ENCODE measurements around the gene TXNDC17.
"Not testable (repeated sequence)": the region's sequence is repeated elsewhere in the genome, so short reads cannot be mapped to it uniquely, and the experiment has no call there.

TXNDC17 gene

DNA sequence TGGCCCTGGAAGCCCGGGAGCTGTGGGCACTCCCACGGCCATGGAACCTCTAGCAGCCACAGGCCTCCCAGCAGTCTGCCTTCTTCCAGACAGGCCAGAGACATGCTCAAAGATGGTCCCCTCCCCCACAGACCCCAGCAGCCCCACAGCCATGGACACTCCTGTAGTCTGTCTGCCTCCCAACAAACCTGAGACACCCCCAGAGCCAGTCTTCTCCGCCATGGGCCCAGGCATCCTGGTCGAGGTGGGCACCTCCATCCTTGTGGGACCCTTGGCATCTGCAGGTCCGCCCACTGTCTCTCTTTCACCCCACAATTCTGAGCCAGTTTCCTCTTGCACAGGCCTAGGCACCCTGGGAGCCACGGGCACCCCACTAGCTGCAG lies 3.4 kb upstream of the TXNDC17 start:
- no peak for DNase-seq

DNA sequence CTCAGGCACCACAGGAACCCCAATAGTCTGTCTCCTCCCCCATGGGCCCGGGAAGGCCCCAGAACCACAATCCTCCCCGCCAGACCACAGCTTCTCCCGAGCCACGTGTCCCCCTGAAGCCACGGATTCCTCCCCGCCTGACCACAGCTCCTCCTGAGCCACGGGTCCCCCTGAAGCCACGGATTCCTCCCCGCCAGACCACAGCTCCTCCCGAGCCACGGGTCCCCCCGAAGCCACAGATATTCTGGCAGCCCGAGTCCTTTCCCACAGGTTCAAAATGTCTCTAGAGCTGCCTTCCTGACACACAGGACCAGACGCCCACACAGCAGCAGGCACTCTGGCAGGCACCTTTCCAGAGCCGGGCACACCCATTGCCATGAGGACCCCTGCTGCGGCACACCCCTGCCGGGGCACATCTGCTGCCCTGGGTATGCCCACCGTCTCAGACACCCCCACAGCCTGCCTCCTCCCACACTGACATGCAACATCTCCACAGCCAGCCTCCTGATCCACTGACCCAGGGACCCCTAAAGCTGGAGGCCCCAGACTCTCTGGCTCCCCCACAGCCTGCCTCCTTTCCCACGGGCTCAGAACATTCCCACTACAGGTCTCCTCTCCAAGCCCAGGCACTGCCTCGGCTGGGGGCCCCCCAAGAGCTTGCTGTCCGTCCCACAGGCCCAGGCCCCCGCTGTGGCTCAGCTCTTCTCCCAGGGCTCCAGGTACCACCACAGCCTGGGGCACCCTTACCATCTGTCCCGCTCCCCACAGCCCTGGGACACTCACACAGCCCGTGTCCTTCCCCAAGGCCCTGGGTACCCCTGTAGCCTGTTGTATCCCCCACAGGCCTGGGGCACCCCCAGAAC lies 2.6 kb upstream of the TXNDC17 start:
- no peak for DNase-seq

DNA sequence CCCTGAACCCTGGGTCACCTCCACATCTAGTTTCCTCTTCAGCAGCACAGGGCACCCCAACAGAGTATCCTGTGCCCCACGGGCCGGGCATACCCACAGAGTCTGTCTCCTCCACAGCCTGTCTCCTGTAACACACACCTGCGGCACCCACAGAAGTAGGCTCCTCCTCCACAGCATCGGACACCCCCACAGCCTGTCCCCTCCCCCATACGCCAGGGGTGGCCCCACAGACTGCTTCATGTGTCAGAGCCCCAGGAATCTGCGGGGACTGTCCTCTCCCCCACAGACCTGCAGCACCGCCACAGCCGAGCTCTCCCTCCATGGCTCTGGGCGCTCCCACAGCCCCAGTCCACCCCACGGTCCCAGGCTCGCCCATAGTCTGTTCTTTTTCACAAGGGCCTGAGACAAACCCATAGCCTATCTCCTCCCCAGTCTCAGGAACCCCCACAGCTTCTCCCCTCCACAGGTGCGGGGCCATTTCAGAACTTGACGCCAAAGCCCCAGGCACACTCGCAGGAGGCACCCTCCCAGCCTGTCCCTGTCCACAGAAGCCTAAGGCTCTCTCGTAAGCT lies 1.8 kb upstream of the TXNDC17 start:
- DNase-seq = no peak

GRCh38 chr17:6639586-6640535 lies 999 bp upstream of the TXNDC17 start:
- DNase-seq = no peak

GRCh38 chr17:6641247-6641863 lies 495 bp downstream of the TXNDC17 start:
- no peak for DNase-seq

DNA sequence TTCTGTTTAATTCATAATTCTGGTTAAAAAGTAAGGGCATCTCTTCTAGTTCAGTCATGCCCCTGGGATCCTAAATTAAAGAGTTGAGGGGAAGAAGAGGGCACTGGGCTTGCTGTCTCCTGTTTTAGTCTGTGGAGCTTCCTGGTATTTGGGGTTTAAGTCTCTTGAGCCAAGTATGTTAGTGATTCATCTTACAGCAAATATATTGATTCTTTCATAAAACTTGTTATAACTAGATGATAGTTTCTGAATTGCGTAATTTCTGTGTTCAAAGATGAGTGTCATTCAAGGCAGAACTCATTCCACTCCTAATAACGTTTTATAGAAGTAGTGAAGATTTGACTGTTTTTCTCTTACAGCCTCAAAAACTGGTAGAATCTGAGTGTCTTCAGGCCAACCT lies 1.7 kb downstream of the TXNDC17 start:
- DNase-seq = no peak

DNA sequence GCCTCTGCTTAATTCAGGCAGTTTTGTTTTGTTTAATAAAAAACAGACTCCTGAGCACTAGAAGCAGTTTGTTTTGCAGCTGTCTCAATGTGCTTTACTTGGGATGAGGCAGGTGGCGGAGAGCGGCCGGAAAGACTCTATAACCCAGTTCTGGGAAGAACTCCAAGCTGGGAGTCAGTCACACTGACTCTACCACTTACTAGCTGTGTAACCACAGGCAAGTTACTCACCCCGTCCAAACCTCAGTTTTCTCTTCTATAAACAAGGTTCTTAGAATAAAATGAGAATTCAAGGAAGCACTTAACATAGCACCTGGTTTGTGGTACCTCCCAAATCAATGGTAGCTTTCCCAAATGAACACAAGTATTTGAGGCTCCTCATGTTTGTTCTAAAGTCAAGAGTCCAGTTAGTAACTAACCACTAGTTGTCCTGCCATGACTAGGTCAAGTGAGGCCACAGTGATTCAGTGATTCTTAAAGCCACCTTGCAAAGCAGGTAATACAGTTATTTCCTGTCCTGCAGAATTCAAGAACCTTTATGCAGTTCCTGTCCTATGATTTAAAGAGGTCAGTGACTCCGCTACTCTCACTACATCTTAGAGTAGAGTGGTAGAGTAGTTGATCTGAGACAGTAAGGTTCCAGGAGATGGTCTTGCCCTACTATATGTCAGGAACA lies 2.7 kb downstream of the TXNDC17 start:
- DNase-seq = no peak

DNA sequence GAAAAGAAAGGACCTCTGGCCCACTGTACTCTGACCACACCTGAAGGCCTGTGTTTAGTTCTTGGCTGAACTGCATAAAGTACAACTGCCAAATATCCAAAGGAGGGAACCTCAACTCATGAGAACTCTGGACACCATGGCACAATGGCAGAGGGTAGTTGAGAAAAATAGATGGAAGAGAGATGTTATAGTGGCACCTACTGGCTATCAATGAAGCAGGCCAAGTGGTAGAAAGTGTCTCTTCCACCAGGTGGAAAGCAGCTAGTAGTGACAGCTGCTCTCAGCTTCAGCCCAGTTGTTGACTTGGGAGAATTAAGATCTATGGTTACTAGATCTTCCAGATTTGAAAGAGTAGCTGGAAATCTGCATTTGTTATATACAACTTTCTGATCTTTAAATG lies 7.3 kb downstream of the TXNDC17 start:
- no peak for DNase-seq

DNA sequence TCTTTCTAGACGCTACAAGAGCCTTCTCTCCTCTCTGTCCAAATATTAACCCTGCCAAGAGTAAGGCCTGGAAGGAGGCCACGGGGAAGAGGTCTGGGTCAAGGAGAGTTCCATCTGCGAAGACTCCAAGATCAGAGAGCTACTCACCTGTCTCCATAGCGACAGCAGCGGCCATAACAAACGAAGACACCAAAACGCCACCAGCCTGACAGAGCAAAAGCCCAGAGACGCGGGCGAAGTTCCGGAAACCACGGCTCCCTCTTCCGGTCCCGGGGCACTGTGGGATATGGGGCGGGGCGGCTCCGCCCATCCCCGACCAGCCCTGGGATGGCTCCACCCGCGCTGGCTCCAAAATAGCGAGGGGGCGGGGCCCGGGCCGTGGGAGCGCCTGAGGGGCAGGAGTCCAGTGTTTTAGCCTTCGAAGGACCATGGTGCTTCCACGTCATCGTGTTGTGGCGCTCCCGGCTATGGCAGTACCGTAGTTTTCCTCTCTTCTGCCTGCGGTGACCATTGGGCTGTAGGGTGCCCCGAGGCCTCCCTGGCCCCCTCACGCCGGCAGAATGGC lies 10.6 kb downstream of the TXNDC17 start, which contains the start of the genes C17orf100 and MED31:
Gene C17orf100 (plus strand): TSS at position 409 of the 565 bp plus-strand sequence. CDS start 152 bp downstream, at position 561.
Gene MED31 (minus strand): TSS at position 252 of the 565 bp plus-strand sequence. CDS start 77 bp downstream, at position 175.
- DNase-seq = peak; percentile 87

- DNase-seq = peak; percentile 27
These were observed 11.1 kb downstream of the TXNDC17 start for GRCh38 chr17:6651919-6652452.

GRCh38 chr17:6654841-6655731 lies 14.2 kb downstream of the TXNDC17 start:
- peak; percentile 24 for DNase-seq

DNA sequence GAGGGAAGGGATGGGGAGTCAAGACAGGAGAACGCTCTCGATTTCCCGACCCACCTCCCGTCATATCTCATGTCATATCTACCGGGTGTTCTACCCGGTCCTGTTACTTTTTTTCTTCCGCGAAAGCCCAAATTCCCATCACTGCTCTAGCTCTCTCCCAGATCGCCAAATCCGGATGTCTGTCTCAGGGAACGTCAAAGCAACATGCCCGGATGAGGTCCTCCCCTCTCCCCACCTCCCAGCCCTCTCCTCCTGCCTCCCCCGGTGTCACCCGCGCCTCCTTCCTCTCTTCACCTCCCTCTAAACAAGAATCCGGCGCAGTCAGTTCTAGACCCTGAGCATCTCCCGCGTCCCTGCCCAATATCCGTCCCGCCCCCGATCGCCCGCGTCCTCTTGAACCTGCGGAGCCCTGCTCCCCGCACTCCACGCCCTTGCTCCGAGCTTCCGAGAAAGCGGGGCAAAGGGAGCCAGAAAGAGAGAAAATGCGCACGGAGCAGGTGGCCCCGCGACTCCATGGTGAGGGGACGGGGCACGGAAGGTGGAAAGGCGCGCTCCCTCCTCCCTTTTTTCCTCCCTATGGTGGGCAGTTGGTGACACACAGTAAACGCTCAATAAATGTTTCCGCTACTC lies 15.0 kb downstream of the TXNDC17 start:
- DNase-seq = not testable (repeated sequence)

GRCh38 chr17:6656797-6657632 lies 16.2 kb downstream of the TXNDC17 start:
- DNase-seq = peak; percentile 5

- DNase-seq = no peak
These were observed 16.9 kb downstream of the TXNDC17 start for GRCh38 chr17:6657633-6658287.

DNA sequence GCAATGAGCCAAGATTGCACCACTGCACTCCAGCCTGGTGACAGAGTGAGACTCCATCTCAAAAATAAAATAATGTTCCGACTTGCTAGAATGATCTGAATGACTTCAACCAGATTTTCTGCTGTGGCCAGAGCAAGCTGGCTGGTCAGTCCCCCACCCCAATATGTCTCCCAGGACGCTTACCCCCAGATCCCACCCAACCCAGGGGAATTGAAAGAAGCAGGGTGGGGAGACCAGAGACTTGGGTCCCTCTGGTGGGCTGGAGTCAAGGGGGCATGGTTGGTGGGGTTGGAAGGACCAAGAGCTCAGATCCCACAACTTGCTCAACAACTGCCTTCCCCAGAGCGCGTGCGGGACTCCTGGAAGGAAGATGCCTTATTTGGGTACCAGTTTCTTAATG lies 17.6 kb downstream of the TXNDC17 start:
- not testable (repeated sequence) for DNase-seq

DNA sequence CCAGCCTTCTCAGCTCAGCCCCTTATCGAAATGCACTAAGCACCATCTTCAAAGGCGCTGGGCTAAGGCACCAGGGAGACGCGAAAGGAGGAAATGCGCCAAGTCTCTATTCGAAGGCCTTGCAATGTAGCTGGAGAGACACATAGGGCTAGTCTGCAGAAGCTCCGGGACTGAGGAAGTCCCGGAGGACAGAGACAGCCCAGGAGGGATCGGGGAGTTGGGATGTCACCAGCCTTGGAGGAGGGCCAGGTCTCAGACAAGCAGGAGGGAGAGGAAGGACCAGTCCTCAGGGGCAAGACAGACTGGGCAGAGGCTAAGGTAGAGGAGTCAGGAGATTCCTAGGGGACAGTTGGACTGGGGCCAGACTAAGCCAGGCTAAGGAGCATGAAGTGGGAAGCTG lies 19.2 kb downstream of the TXNDC17 start:
- DNase-seq = no peak

DNA sequence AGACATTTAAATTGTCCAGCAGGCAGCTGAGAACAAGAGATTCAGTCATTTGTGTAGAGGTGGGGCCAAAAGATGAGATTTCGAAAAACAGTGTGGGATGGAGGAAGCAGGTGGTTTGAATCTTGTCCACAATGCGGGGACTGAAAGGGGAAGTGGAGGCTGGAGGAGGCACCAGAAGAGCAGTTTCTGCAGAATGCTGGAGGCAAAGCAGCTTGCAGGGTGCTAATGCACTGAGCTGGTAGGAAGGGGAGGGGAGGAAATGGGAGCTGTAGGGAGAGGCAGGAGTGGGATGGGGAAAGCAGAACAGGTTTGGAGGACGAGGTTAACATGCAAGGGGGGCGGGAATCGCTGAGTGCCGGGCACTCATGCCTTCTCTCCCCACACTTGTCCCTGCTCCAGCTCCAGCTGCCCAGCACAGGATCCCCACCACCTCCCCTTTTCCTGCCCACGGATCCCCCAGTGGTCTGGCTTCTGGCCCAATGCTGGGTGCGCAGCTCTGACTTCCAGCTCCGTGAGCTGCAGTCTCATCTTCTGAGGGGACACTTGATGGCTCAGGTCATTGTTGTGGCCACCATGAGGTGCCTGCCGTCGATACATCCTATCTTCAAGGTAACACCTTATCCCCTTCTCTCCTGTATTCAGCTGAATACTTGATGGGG lies 20.1 kb downstream of the TXNDC17 start:
- DNase-seq = no peak

DNA sequence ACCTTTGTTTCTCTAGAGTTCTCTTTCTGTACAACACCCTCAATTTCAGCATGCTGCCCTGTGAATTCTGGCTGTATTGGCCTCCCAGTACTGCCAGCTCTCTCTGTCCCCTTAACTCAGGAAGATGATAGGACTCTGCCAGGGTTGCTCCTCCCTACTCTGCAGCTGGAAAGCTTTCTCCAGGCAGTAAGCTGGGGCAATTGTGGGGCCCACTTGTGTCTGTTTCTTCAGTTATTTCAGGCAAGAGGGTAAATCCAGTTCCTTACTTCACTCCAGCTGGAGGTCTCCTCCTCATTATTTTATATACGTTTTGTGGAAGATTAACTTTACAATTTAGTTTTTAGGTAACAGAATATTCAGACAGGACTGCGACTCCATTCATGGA lies 20.6 kb downstream of the TXNDC17 start:
- DNase-seq = no peak

All from NCI-H1436 (cell line).